Vagina (tissue), 2 donors: ENCODE data around the gene BTN2A1.

Experiments
- POLR2A ChIP-seq, 2 donors: fragments of 450-650 bp; IDR thresholded peaks; one replicate each; pipeline ENCODE4 v1.6.1; 2017; ENCODE audit warnings: antibody characterized with exemption in 2 of 2, mild to moderate bottlenecking in 2 of 2, moderate library complexity in 2 of 2
- POLR2AphosphoS5 ChIP-seq, 2 donors: sonication (generic); formaldehyde crosslinking; IDR thresholded peaks; one replicate each; pipeline ENCODE4 v1.9.0; 2017; ENCODE audit warnings: antibody characterized with exemption in 2 of 2, mild to moderate bottlenecking in 2 of 2, low read depth in 1 of 2; ENCODE audit not compliant: insufficient read depth in 1 of 2

DNA sequence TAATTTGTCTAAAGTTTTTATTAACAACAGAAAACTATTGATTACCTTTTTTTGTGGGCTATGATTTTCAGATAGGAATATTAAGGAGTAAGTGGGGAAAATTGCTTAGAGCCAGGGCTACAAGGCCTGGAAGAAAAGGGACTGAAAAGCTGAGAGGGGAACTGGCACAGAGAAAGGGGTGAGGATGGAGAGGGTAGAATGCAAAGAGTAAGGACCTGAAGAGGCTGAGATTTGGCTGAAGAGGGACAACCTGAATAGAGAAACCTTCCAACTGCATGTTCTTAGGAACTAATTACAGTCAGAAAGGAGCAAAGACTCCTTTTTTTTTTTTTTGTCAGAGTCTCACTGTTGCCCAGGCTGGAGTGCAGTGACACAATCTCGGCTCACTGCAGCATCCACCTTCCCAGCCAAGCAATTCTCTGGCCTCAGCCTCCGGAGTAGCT is 16.7 kb downstream of the BTN2A1 start:
- TF ChIP-seq POLR2A (IDR thresholded peaks at IDR 0.05) (no peak), POLR2AphosphoS5 (IDR thresholded peaks at IDR 0.05; ENCODE audit: insufficient read depth in 1 of 2, low read depth in 1 of 2) (no peak)
